ENCODE data around the gene NKAIN1.

NKAIN1 gene

GRCh38 chr1:31244326-31244725 is 4.6 kb upstream of the NKAIN1 start:
- Mint-ChIP-seq H3K4me3 (no peak overlapping the region), H3K27ac (no peak overlapping the region)

GRCh38 chr1:31243501-31244286 is 4.0 kb upstream of the NKAIN1 start:
- peaks cover 10% of the 10 kb centered on the region for H3K4me1 Mint-ChIP-seq
- no peak overlapping the region for H3K27ac Mint-ChIP-seq
- no peaks in the 10 kb centered on the region for H3K36me3 Mint-ChIP-seq (ENCODE audit: low read depth)
- no peaks in the 10 kb centered on the region for H3K9me3 Mint-ChIP-seq
- ATAC-seq, result no peak
- no peak for DNase-seq
- no peak overlapping the region for H3K4me3 Mint-ChIP-seq
- H3K27me3 Mint-ChIP-seq, result peaks cover 19% of the 10 kb centered on the region

More at GRCh38 chr1:31244326-31244725, 4.6 kb upstream of the NKAIN1 start:
- DNase-seq (no peak), ATAC-seq (no peak)
- H3K9me3 Mint-ChIP-seq, result no peaks in the 10 kb centered on the region
- H3K4me1 Mint-ChIP-seq, result peaks cover 4% of the 10 kb centered on the region
- H3K36me3 Mint-ChIP-seq (ENCODE audit: low read depth), result no peaks in the 10 kb centered on the region
- peaks cover 14% of the 10 kb centered on the region for H3K27me3 Mint-ChIP-seq

GRCh38 chr1:31241321-31241720 is 1.6 kb upstream of the NKAIN1 start:
- peaks cover 12% of the 10 kb centered on the region for H3K4me1 Mint-ChIP-seq
- no peak overlapping the region for H3K27ac Mint-ChIP-seq
- no peak for ATAC-seq

GRCh38 chr1:31238986-31239613 is 587 bp downstream of the NKAIN1 start:
- no peaks in the 10 kb centered on the region for H3K9me3 Mint-ChIP-seq
- peak overlapping the region; percentile 2 for H3K27ac Mint-ChIP-seq
- H3K36me3 Mint-ChIP-seq (ENCODE audit: low read depth), result no peaks in the 10 kb centered on the region
- H3K4me1 Mint-ChIP-seq, result peaks cover 12% of the 10 kb centered on the region
- no peak for DNase-seq
- peak; percentile 41 for ATAC-seq
- H3K27me3 Mint-ChIP-seq, result peaks cover 55% of the 10 kb centered on the region
- H3K4me3 Mint-ChIP-seq, result peak overlapping the region; percentile 39

More at GRCh38 chr1:31241321-31241720, 1.6 kb upstream of the NKAIN1 start:
- no peak for DNase-seq
- H3K36me3 Mint-ChIP-seq (ENCODE audit: low read depth), result no peaks in the 10 kb centered on the region
- no peak overlapping the region for H3K4me3 Mint-ChIP-seq
- peaks cover 40% of the 10 kb centered on the region for H3K27me3 Mint-ChIP-seq
- no peaks in the 10 kb centered on the region for H3K9me3 Mint-ChIP-seq

GRCh38 chr1:31238612-31238985 is 1.1 kb downstream of the NKAIN1 start:
- peaks cover 58% of the 10 kb centered on the region for H3K27me3 Mint-ChIP-seq
- H3K4me1 Mint-ChIP-seq, result peaks cover 12% of the 10 kb centered on the region
- ATAC-seq (peak; percentile 7), DNase-seq (no peak)
- H3K27ac Mint-ChIP-seq, result peak overlapping the region; percentile 2
- H3K4me3 Mint-ChIP-seq, result peak overlapping the region; percentile 39
- no peaks in the 10 kb centered on the region for H3K36me3 Mint-ChIP-seq (ENCODE audit: low read depth)
- no peaks in the 10 kb centered on the region for H3K9me3 Mint-ChIP-seq

GRCh38 chr1:31234870-31235269 is 4.8 kb downstream of the NKAIN1 start:
- H3K27me3 Mint-ChIP-seq, result peaks cover 46% of the 10 kb centered on the region
- no peak for ATAC-seq
- DNase-seq, result no peak
- H3K4me1 Mint-ChIP-seq, result peaks cover 7% of the 10 kb centered on the region
- no peaks in the 10 kb centered on the region for H3K36me3 Mint-ChIP-seq (ENCODE audit: low read depth)
- no peak overlapping the region for H3K27ac Mint-ChIP-seq
- H3K9me3 Mint-ChIP-seq, result no peaks in the 10 kb centered on the region
- no peak overlapping the region for H3K4me3 Mint-ChIP-seq

- ATAC-seq (no peak), DNase-seq (no peak)
- H3K4me1 Mint-ChIP-seq, result peaks cover 7% of the 10 kb centered on the region
- peaks cover 46% of the 10 kb centered on the region for H3K27me3 Mint-ChIP-seq
- H3K27ac Mint-ChIP-seq, result no peak overlapping the region
- H3K9me3 Mint-ChIP-seq, result no peaks in the 10 kb centered on the region
- H3K4me3 Mint-ChIP-seq, result no peak overlapping the region
- no peaks in the 10 kb centered on the region for H3K36me3 Mint-ChIP-seq (ENCODE audit: low read depth)
Measured at GRCh38 chr1:31234123-31234708, 5.5 kb downstream of the NKAIN1 start.

GRCh38 chr1:31232689-31233088 is 7.0 kb downstream of the NKAIN1 start:
- Mint-ChIP-seq H3K36me3 (ENCODE audit: low read depth) (no peaks in the 10 kb centered on the region), H3K4me1 (no peaks in the 10 kb centered on the region), H3K27ac (no peak overlapping the region), H3K9me3 (no peaks in the 10 kb centered on the region), H3K27me3 (peaks cover 32% of the 10 kb centered on the region), H3K4me3 (no peak overlapping the region)
- no peak for DNase-seq
- no peak for ATAC-seq

GRCh38 chr1:31231802-31232201 is 7.9 kb downstream of the NKAIN1 start:
- DNase-seq, result no peak
- no peak overlapping the region for H3K27ac Mint-ChIP-seq
- no peak for ATAC-seq
- H3K36me3 Mint-ChIP-seq (ENCODE audit: low read depth), result no peaks in the 10 kb centered on the region
- no peaks in the 10 kb centered on the region for H3K4me1 Mint-ChIP-seq
- no peak overlapping the region for H3K4me3 Mint-ChIP-seq
- H3K27me3 Mint-ChIP-seq, result peaks cover 25% of the 10 kb centered on the region
- no peaks in the 10 kb centered on the region for H3K9me3 Mint-ChIP-seq

- H3K4me3 Mint-ChIP-seq, result no peak overlapping the region
- no peaks in the 10 kb centered on the region for H3K9me3 Mint-ChIP-seq
- H3K36me3 Mint-ChIP-seq (ENCODE audit: low read depth), result no peaks in the 10 kb centered on the region
- no peak for ATAC-seq
- H3K27ac Mint-ChIP-seq, result no peak overlapping the region
- H3K27me3 Mint-ChIP-seq, result peaks cover 12% of the 10 kb centered on the region
- no peaks in the 10 kb centered on the region for H3K4me1 Mint-ChIP-seq
- no peak for DNase-seq
Measured at GRCh38 chr1:31230378-31230777, 9.3 kb downstream of the NKAIN1 start.

GRCh38 chr1:31228986-31229385 is 10.7 kb downstream of the NKAIN1 start:
- Mint-ChIP-seq H3K36me3 (ENCODE audit: low read depth) (no peaks in the 10 kb centered on the region), H3K9me3 (no peaks in the 10 kb centered on the region), H3K27me3 (peaks cover 5% of the 10 kb centered on the region), H3K4me3 (no peak overlapping the region), H3K4me1 (no peaks in the 10 kb centered on the region), H3K27ac (no peak overlapping the region)
- ATAC-seq, result no peak
- DNase-seq, result no peak

GRCh38 chr1:31227891-31228568 is 11.7 kb downstream of the NKAIN1 start:
- Mint-ChIP-seq H3K4me3 (no peak overlapping the region), H3K27ac (no peak overlapping the region), H3K9me3 (no peaks in the 10 kb centered on the region), H3K27me3 (peaks cover 3% of the 10 kb centered on the region), H3K36me3 (ENCODE audit: low read depth) (no peaks in the 10 kb centered on the region), H3K4me1 (no peaks in the 10 kb centered on the region)
- no peak for ATAC-seq
- no peak for DNase-seq

GRCh38 chr1:31224068-31224467 is 15.6 kb downstream of the NKAIN1 start:
- Mint-ChIP-seq H3K27ac (no peak overlapping the region), H3K36me3 (ENCODE audit: low read depth) (no peaks in the 10 kb centered on the region), H3K4me3 (no peak overlapping the region)

GRCh38 chr1:31222176-31222575 is 17.5 kb downstream of the NKAIN1 start:
- H3K9me3 Mint-ChIP-seq, result no peaks in the 10 kb centered on the region

More at GRCh38 chr1:31224068-31224467, 15.6 kb downstream of the NKAIN1 start:
- Mint-ChIP-seq H3K27me3 (peaks cover 1% of the 10 kb centered on the region), H3K9me3 (no peaks in the 10 kb centered on the region), H3K4me1 (no peaks in the 10 kb centered on the region)
- no peak for DNase-seq
- no peak for ATAC-seq

More at GRCh38 chr1:31222176-31222575, 17.5 kb downstream of the NKAIN1 start:
- Mint-ChIP-seq H3K4me1 (no peaks in the 10 kb centered on the region), H3K36me3 (ENCODE audit: low read depth) (no peaks in the 10 kb centered on the region), H3K27me3 (peaks cover 1% of the 10 kb centered on the region), H3K4me3 (no peak overlapping the region), H3K27ac (no peak overlapping the region)
- DNase-seq (no peak), ATAC-seq (no peak)

Data from activated naive CD8-positive, alpha-beta T cell treated with anti-CD3 and anti-CD28 coated beads, Interleukin-2, amount 50 U/mL, for 24 hours (primary cell).